HepG2 (cell line): Measurements from ENCODE around the gene ODAD4. TPM values are rescaled to one million over a fixed set of nuclear protein-coding genes. Genes with fewer than 3 reads are reported as not detected.

Experiments used
- ATAC-seq: fragments of 200-7000 bp; cut with Tn5 transposase; 3 replicates; pipeline ENCODE4 v1.9.1; 2020; ENCODE audit warnings: mild to moderate bottlenecking, moderate library complexity
- BruUV-seq: library from RNA; stranded (reverse); fragments of 400-500 nt; replicated peaks from 2 replicates; lab custom pipeline; 2021; lab: Mats Ljungman, UMichigan
- CTCF ChIA-PET: fragments of 300-600 bp; formaldehyde crosslinking; extraction: SDS; loops from one replicate; lab custom pipeline; 2021; ENCODE audit warnings: low total read pairs, inconsistent platforms, low intra/inter-chr PET ratio; lab: Yijun Ruan, JAX
- POLR2A ChIA-PET: fragments of 350-600 bp; sonication (Branson Sonifier 250); formaldehyde crosslinking; loops from one replicate; lab custom pipeline; 2020; ENCODE audit warnings: antibody characterized with exemption, inconsistent platforms; lab: Yijun Ruan, JAX
- DNase-seq: peaks from one replicate; pipeline ENCODE4 v3.0.0-alpha.2; 2015; ENCODE audit warnings: low spot score
- FAIRE-seq: peaks from 3 replicates; lab custom pipeline; 2011; peaks lifted over from hg19 to GRCh38; lab: Jason Lieb, UNC
- H2AFZ ChIP-seq: one replicate; pipeline ENCODE4 v1.6.1; 2011; ENCODE audit warnings: low read length, inconsistent platforms
- H3K27ac ChIP-seq: fragments of 300-600 bp; 3 replicates; pipeline ENCODE4 v1.8.0; 2011; ENCODE audit warnings: mixed run types, mild to moderate bottlenecking, mixed read lengths, low read length, inconsistent platforms; ENCODE audit not compliant: insufficient read depth; ENCODE audit errors: extremely low read length
- H3K27me3 ChIP-seq, 2 experiments: fragments of 200-600 bp in 1 of 2; 2 replicates in 1 of 2; 3 replicates in 1 of 2; pipeline versions ENCODE4 v1.6.0 to v1.8.0; 2011; ENCODE audit warnings: low read length in 2 of 2, mild to moderate bottlenecking in 2 of 2, moderate library complexity in 2 of 2, inconsistent platforms in 1 of 2; ENCODE audit not compliant: insufficient read depth in 2 of 2, control insufficient read depth in 1 of 2
- H3K36me3 ChIP-seq, 2 experiments: fragments of 200-600 bp in 1 of 2; replicated peaks in 1 of 2; 2 replicates in 1 of 2; 3 replicates in 1 of 2; pipeline versions ENCODE4 v1.5.1 to v1.8.0; 2011; ENCODE audit warnings: low read length in 2 of 2, inconsistent platforms in 1 of 2; ENCODE audit not compliant: insufficient read depth in 2 of 2, control insufficient read depth in 1 of 2
- H3K4me1 ChIP-seq: 2 replicates; pipeline ENCODE4 v1.5.1; 2012; ENCODE audit warnings: low read length, inconsistent platforms; ENCODE audit not compliant: insufficient read depth
- H3K4me2 ChIP-seq: 2 replicates; pipeline ENCODE4 v1.6.0; 2011; ENCODE audit warnings: low read depth, low read length, inconsistent platforms
- H3K4me3 ChIP-seq, 3 experiments: fragments of 200-600 bp in 1 of 3; sonication (generic), shearing (Covaris generic) in 1 of 3; replicated peaks in 1 of 3; 2 replicates each; pipeline ENCODE4 v1.5.1; 2011 to 2016; ENCODE audit warnings: low read length in 3 of 3, inconsistent platforms in 2 of 3, low read depth in 2 of 3, mild to moderate bottlenecking in 2 of 3, control low read depth in 1 of 3, mixed read lengths in 1 of 3; ENCODE audit not compliant: insufficient read depth in 1 of 3
- H3K79me2 ChIP-seq: one replicate; pipeline ENCODE4 v1.6.1; 2011; ENCODE audit warnings: low read length, inconsistent platforms; ENCODE audit not compliant: insufficient read depth
- H3K9ac ChIP-seq: 2 replicates; pipeline ENCODE4 v1.6.0; 2011; ENCODE audit warnings: mild to moderate bottlenecking, low read depth, low read length, inconsistent platforms; ENCODE audit not compliant: insufficient read depth
- H3K9me3 ChIP-seq: 2 replicates; pipeline ENCODE4 v1.5.1; 2012; ENCODE audit warnings: mild to moderate bottlenecking, low read length
- H4K20me1 ChIP-seq: 2 replicates; pipeline ENCODE4 v1.6.0; 2011; ENCODE audit warnings: inconsistent platforms, mild to moderate bottlenecking, low read length, moderate library complexity; ENCODE audit not compliant: insufficient read depth
- BRCA1 ChIP-seq: sonication (generic); formaldehyde crosslinking; IDR thresholded peaks from 2 replicates; pipeline ENCODE4 v1.4.0; 2020; ENCODE audit warnings: missing genetic modification reagents
- MED13 ChIP-seq: sonication (generic); formaldehyde crosslinking; IDR thresholded peaks from 2 replicates; pipeline ENCODE4 v1.5.0; 2020; ENCODE audit warnings: missing genetic modification reagents
- ZBTB3 ChIP-seq: sonication (generic); formaldehyde crosslinking; IDR thresholded peaks from 2 replicates; pipeline ENCODE4 v1.4.0; 2020; ENCODE audit warnings: low read depth, mild to moderate bottlenecking, moderate library complexity, missing genetic modification reagents, borderline replicate concordance
- ZNF180 ChIP-seq: sonication (generic); formaldehyde crosslinking; IDR thresholded peaks from 2 replicates; pipeline ENCODE4 v1.4.0; 2020; ENCODE audit warnings: low read depth, missing genetic modification reagents, borderline replicate concordance
- ZNF687 ChIP-seq: sonication (generic); formaldehyde crosslinking; IDR thresholded peaks from 2 replicates; pipeline ENCODE4 v1.5.1; 2020; ENCODE audit warnings: mild to moderate bottlenecking, missing genetic modification reagents, moderate library complexity
- WGBS: methylation state at CpG from one replicate; pipeline ENCODE4 v1.1.6; 2017; ENCODE audit warnings: low lambda C conversion rate; 5-methylcytosine and 5-hydroxymethylcytosine counted together
- in situ Hi-C: cut with HindIII; loops from 2 replicates; pipeline ENCODE4 v1.10.0; 2017; ENCODE audit warnings: low pct_unique_long_range_greater_than_20kb; ENCODE audit not compliant: extremely low pct_ligation_motif_present
- intact Hi-C: fragments of 100-400 bp; cut with micrococcal nuclease; formaldehyde crosslinking; loops from one replicate; pipeline ENCODE4 v1.10.0; 2022; ENCODE audit not compliant: unreplicated experiment
- polyA plus RNA-seq, 8 experiments: library from polyadenylated mRNA; depleted of rRNA in 3 of 8; stranded (reverse) in 7 of 8; unstranded in 1 of 8; fragments of >200 nt; fragmentation: Illumina TruSeq in 4 of 8; extraction: Trizol in 4 of 8; gene quantifications; 2 replicates each; pipeline versions ENCODE4 v1.2.1 to v1.2.3, GENCODE V29; 2011 to 2016; ENCODE audit warnings: low read depth in 4 of 8, missing spikeins in 1 of 8, mixed read lengths in 1 of 8; ENCODE audit not compliant: insufficient read depth in 1 of 8
- total RNA-seq, 5 experiments: library from RNA; depleted of rRNA; stranded (reverse); fragments of >200 nt; fragmentation: Illumina TruSeq; extraction: Trizol; gene quantifications; 2 replicates each; pipeline ENCODE4 v1.2.3, GENCODE V29; 2016; ENCODE audit warnings: low read depth in 1 of 5
- TF ChIP-seq, protein P1 (sequence below): sonication (generic); formaldehyde crosslinking; IDR thresholded peaks from 2 replicates; pipeline ENCODE4 v1.8.0; 2022; ENCODE audit warnings: mild to moderate bottlenecking, missing genetic modification reagents, moderate library complexity

ODAD4 gene
- total and polyA plus RNA-seq, 2 of the 13 experiments (the other 11 are each of a cell fraction or from before 2014, with no cell fraction given): 0.48 to 0.53 TPM

GRCh38 chr17:41935641-41936040 lies 5.2 kb downstream of the ODAD4 start (continued):
- TF ChIP-seq, protein P1, sequence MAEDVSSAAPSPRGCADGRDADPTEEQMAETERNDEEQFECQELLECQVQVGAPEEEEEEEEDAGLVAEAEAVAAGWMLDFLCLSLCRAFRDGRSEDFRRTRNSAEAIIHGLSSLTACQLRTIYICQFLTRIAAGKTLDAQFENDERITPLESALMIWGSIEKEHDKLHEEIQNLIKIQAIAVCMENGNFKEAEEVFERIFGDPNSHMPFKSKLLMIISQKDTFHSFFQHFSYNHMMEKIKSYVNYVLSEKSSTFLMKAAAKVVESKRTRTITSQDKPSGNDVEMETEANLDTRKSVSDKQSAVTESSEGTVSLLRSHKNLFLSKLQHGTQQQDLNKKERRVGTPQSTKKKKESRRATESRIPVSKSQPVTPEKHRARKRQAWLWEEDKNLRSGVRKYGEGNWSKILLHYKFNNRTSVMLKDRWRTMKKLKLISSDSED (CRISPR knock-in tag): no peak
- TF ChIP-seq ZNF180 (CRISPR knock-in tag) (no peak), ZBTB3 (CRISPR knock-in tag) (no peak)

GRCh38 chr17:41937970-41938954 lies 7.8 kb downstream of the ODAD4 start:
- FAIRE-seq: no peak
- no peak overlapping the region for H3K4me2 ChIP-seq

More at GRCh38 chr17:41937970-41938954, 7.8 kb downstream of the ODAD4 start:
- H3K9me3 ChIP-seq: no peaks in the 10 kb centered on the region
- H3K36me3 ChIP-seq: no peaks in the 10 kb centered on the region
- 84% methylated on average over 16 of the region's 19 CpGs for WGBS
- no peaks in the 10 kb centered on the region for H4K20me1 ChIP-seq
- BruUV-seq: no TSS peak
- H2AFZ ChIP-seq: no peak overlapping the region
- DNase-seq (no peak), ATAC-seq (no peak)
- ChIA-PET POLR2A (interaction anchor here (2.0 to 2.5 kb wide), 3 partner anchors 8 to 21 kb away, joined by 7 to 11 read pairs (median 10); partner anchors contain the start of genes ACLY and ODAD4), CTCF (no interaction called here)
- no peak overlapping the region for H3K4me3 ChIP-seq
- peaks cover 38% of the 10 kb centered on the region for H3K4me1 ChIP-seq
- H3K79me2 ChIP-seq: no peaks in the 10 kb centered on the region
- no peaks in the 10 kb centered on the region for H3K27me3 ChIP-seq
- in situ Hi-C loops: no loop called here
- intact Hi-C loops: no loop called here
- no peak overlapping the region for H3K9ac ChIP-seq
- no peak overlapping the region for H3K27ac ChIP-seq
- TF ChIP-seq ZNF687 (CRISPR knock-in tag) (peak; percentile 18; the same call in 1 of the 2 replicates), MED13 (CRISPR knock-in tag) (no peak), BRCA1 (CRISPR knock-in tag) (no peak)
